Pancreas (tissue), 10 donors: ENCODE measurements around the gene MUC2. TPM values are rescaled to one million over a fixed set of nuclear protein-coding genes. Genes with fewer than 3 reads are reported as not detected.

ENCODE experiments used
- ATAC-seq, 4 donors: fragments of 200-7000 bp; cut with Tn5 transposase; one replicate each; pipeline versions ENCODE4 v1.8.0 to v1.9.1; 2020; ENCODE audit warnings: mild to moderate bottlenecking in 4 of 4, moderate library complexity in 4 of 4
- DNase-seq, 6 donors: peaks; one replicate each; pipeline ENCODE4 v3.0.0-alpha.2; 2020
- FAIRE-seq: peaks from 2 replicates; lab custom pipeline; 2012; peaks lifted over from hg19 to GRCh38; lab: Jason Lieb, UNC
- H3K27ac ChIP-seq, 4 donors: fragments of 200-600 bp; sonication (generic); 1 replicate in 3 of 4; 2 replicates in 1 of 4; pipeline versions ENCODE4 v1.5.0 to v1.8.0; 2020
- H3K27me3 ChIP-seq, 4 donors: fragments of 200-600 bp; one replicate each; pipeline ENCODE4 v1.8.0; 2021
- H3K36me3 ChIP-seq, 3 donors: fragments of 200-600 bp; sonication (generic) in 1 of 3; one replicate each; pipeline versions ENCODE4 v1.5.0 to v1.8.0; 2020 to 2021
- H3K4me1 ChIP-seq, 3 donors: fragments of 200-600 bp; one replicate each; pipeline ENCODE4 v1.8.0; 2021
- H3K4me3 ChIP-seq, 4 donors: fragments of 200-600 bp; sonication (generic) in 2 of 4; one replicate each; pipeline versions ENCODE4 v1.5.0 to v1.8.0; 2020 to 2021
- H3K9me3 ChIP-seq, 4 donors: fragments of 200-600 bp; one replicate each; pipeline ENCODE4 v1.8.0; 2021
- WGBS, 2 donors: extraction: QIAGEN DNeasy Blood & Tissue Kit; methylation state at CpG; one replicate each; pipeline ENCODE4 v1.1.7; 2013; 5-methylcytosine and 5-hydroxymethylcytosine counted together
- intact Hi-C, 3 donors: fragments of 100-400 bp; cut with DNase I; formaldehyde crosslinking; loops; one replicate each; pipeline versions ENCODE4 v1.11.1 to v1.14.2; 2022
- polyA plus RNA-seq, 2 donors: library from polyadenylated mRNA; stranded (reverse); fragments of 200-250 nt; gene quantifications; one replicate each; pipeline ENCODE4 v1.2.3, GENCODE V29; 2013
- total RNA-seq, 6 donors: library from RNA; stranded (reverse); fragmentation: NEBNext Ultra II Directional in 4 of 6; extraction: Animal tissue kit (Norgen Biotek cat#: 25700) in 4 of 6; gene quantifications; one replicate each; pipeline versions ENCODE4 v1.2.1 to v1.2.4, GENCODE V29; 2021 to 2023
- TF ChIP-seq, protein P1 (sequence below), 4 donors: fragments of 200-600 bp; sonication (generic) in 3 of 4; IDR thresholded peaks; one replicate each; pipeline versions ENCODE4 v1.5.0 to v1.8.0; 2021; ENCODE audit warnings: antibody characterized with exemption in 4 of 4
- donor health status: healthy with polysubstance abuse.
- donor health status: DM: no; HTN: no; CAD: no; lungs with moderate emphysema.
- donor health status: DM: no; HTN: no; CAD: no.
- donor health status: control.
- donor health status: control.
- donor health status: Bipolar disorder and iron deficiency.
- donor health status: DM: yes; HTN: yes; CAD: no.
- donor health status: DM: no; HTN: no; CAD: no.
- donor health status: DM: no; HTN: no; CAD: no.
- donor health status: DM: yes; HTN: yes; CAD: no.

MUC2 gene
- total and polyA plus RNA-seq, 8 donors: 0.03 to 0.57 (median 0.04) TPM; not detected in 4

DNA sequence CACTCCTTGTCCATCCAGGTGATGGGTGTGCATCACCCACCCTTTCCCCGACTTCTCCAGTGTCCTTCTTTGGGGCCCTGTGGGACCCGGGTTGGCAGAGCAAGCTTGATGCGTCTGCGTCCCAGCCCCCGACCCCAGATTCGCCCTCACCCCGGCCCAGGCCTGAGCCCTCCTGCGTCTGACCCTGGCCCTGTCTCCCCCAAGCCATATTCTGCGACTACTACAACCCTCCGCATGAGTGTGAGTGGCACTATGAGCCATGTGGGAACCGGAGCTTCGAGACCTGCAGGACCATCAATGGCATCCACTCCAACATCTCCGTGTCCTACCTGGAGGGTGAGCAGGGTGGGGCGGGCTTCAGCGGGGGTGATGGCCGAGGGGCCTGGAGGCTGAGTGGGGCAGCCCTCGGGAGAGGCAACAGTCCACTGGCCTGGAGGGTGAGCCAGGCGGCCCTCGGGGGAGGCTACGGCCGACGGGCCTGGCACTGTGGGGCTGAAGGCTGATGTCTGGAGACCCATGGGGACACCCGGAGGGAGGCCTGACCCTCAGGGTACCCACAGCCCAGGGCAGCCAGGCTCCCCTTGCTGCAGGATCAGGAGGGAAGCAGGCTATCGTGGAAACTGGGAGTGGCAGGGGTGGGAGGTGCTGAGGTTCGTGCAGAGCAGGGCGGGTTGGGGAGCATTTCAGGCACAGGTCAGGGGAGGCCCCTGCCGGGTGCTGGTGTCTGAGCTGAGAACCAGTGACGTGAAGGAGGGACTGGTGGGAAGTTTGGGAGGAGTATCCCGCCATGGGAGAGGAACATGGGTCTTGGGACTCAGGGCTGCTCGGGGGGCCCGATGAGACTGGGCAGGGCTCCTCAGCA lies 15.3 kb downstream of the MUC2 start:
- Histone ChIP-seq H3K4me3 (no peak overlapping the region), H3K4me1 (no peaks in the 10 kb centered on the region), H3K9me3 (no peaks in the 10 kb centered on the region), H3K27ac (no peak overlapping the region), H3K36me3 (no peaks in the 10 kb centered on the region), H3K27me3 (no peaks in the 10 kb centered on the region)
- TF ChIP-seq, protein P1, sequence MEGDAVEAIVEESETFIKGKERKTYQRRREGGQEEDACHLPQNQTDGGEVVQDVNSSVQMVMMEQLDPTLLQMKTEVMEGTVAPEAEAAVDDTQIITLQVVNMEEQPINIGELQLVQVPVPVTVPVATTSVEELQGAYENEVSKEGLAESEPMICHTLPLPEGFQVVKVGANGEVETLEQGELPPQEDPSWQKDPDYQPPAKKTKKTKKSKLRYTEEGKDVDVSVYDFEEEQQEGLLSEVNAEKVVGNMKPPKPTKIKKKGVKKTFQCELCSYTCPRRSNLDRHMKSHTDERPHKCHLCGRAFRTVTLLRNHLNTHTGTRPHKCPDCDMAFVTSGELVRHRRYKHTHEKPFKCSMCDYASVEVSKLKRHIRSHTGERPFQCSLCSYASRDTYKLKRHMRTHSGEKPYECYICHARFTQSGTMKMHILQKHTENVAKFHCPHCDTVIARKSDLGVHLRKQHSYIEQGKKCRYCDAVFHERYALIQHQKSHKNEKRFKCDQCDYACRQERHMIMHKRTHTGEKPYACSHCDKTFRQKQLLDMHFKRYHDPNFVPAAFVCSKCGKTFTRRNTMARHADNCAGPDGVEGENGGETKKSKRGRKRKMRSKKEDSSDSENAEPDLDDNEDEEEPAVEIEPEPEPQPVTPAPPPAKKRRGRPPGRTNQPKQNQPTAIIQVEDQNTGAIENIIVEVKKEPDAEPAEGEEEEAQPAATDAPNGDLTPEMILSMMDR (IDR thresholded peaks at IDR 0.05): no peak
- DNase-seq (peak in 2 of 6 donors; percentile 14 to 58), ATAC-seq (no peak), FAIRE-seq (no peak)
- intact Hi-C loops: no loop called here
- WGBS, 2 donors: 77 to 83% methylated on average over 28 to 31 of the region's 31 CpGs

DNA sequence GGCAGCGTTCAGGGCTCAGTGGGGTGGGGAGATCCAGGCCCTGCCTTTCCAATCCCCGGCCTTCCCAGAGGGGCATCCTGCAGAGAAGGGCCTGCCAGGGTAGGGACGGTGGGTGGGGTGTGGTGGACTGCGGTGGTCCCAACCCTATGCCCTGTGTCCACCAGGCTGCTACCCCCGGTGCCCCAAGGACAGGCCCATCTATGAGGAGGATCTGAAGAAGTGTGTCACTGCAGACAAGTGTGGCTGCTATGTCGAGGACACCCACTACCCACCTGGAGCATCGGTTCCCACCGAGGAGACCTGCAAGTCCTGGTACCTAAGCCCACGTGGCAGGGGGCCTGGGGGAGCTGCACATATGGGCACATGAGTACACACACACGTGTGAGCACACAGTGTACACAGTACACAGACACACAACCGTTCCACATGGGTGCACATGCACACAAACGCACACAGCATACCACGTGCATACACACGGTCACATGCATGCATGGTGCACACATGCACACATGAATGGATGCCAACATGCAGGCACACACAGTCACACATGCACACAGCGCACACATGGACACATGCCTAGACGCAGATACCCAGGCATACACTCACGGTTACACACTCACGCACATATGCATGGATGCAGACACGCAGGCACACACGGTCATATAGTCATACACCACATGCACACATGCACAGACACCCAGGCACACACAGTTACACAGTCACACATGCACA lies 16.1 kb downstream of the MUC2 start:
- no peaks in the 10 kb centered on the region for H3K36me3 ChIP-seq
- H3K27me3 ChIP-seq: no peaks in the 10 kb centered on the region
- ATAC-seq (no peak), DNase-seq (peak in 2 of 6 donors; percentile 6 to 45), FAIRE-seq (no peak)
- no peak overlapping the region for H3K4me3 ChIP-seq
- TF ChIP-seq, protein P1 (IDR thresholded peaks at IDR 0.05): no peak
- H3K9me3 ChIP-seq: no peaks in the 10 kb centered on the region
- no peaks in the 10 kb centered on the region for H3K4me1 ChIP-seq
- intact Hi-C loops: no loop called here
- no peak overlapping the region for H3K27ac ChIP-seq
- 79 to 87% methylated on average over 20 of the region's 20 CpGs for WGBS, 2 donors

DNA sequence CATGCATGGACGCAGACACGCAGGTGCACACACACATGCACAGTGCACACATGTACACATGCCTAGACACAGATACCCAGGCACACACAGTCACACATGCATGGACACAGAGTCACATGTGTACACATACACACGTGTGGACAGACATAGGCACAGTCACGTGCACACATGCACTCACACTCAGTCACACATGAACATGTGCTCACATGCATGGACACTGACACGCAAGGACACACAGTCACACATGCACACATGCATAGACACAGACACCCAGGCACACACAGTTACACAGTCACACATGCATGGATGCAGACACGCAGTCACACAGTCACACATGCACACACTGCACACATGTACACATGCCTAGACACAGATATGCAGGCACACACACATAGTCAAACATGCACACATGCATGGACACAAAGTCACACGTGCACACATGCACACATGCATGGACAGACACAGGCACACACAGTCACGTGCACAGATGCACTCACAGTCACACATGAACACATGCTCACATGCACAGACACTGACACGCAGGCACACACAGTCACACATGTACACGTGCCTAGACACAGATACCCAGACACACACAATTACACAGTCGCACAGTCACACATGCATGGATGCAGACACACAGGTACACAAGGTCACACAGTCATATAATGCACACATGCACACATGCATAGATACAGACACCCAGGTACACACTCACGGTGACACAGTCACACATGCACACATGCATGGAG lies 16.8 kb downstream of the MUC2 start:
- intact Hi-C loops: no loop called here
- no peak overlapping the region for H3K4me3 ChIP-seq
- DNase-seq (peak in 2 of 6 donors; percentile 2 to 23), FAIRE-seq (no peak), ATAC-seq (no peak)
- TF ChIP-seq, protein P1 (IDR thresholded peaks at IDR 0.05): no peak
- H3K27ac ChIP-seq: no peak overlapping the region
- H3K36me3 ChIP-seq: no peaks in the 10 kb centered on the region
- 72 to 79% methylated on average over 12 of the region's 12 CpGs for WGBS, 2 donors
- no peaks in the 10 kb centered on the region for H3K4me1 ChIP-seq
- H3K27me3 ChIP-seq: no peaks in the 10 kb centered on the region
- no peaks in the 10 kb centered on the region for H3K9me3 ChIP-seq

DNA sequence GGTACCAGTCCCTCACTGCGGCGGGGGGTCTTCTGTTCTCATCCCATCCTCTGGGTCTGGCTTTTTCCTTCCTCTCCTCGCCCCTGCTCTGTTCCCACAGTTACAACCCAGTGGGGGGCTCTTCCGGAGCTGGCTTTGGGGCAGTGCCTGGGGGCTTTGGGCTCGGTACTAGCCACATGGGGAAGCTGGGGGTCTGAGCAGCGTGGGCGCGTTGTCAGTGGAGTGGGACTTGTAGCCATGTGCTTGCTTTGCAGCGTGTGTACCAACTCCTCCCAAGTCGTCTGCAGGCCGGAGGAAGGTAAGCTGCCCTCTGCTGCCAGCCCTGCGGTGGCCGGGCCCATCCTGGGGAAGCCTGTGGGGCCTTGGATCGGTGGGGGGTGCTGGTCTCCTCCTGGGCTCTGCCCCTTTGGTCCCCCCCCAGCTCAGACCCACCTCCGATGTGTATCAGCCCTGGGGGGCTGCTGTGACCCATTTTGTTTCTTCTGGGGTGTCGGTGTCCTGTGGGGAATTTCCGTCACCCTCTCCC lies 17.5 kb downstream of the MUC2 start:
- no peaks in the 10 kb centered on the region for H3K9me3 ChIP-seq
- TF ChIP-seq, protein P1 (IDR thresholded peaks at IDR 0.05): no peak
- H3K27ac ChIP-seq: no peak overlapping the region
- no peak for FAIRE-seq
- no peaks in the 10 kb centered on the region for H3K4me1 ChIP-seq
- H3K36me3 ChIP-seq: no peaks in the 10 kb centered on the region
- peak in 3 of 6 donors; percentile 12 to 52 (median 38) for DNase-seq
- 63 to 69% methylated on average over 17 of the region's 17 CpGs for WGBS, 2 donors
- intact Hi-C loops: no loop called here
- no peak overlapping the region for H3K4me3 ChIP-seq
- no peaks in the 10 kb centered on the region for H3K27me3 ChIP-seq
- ATAC-seq: no peak
